Gastrocnemius medialis (tissue), 4 donors: Measurements from ENCODE around the gene ANKRD50.

ENCODE experiments used
- CTCF ChIP-seq, 5 experiments: fragments of 450-650 bp in 3 of 5; fragments of 200-600 bp in 2 of 5; sonication (generic) in 2 of 5; IDR thresholded peaks in 4 of 5; conservative IDR thresholded peaks in 1 of 5; 1 replicate in 4 of 5; 2 replicates in 1 of 5; pipeline ENCODE4 v1.5.1; 2016 to 2019; ENCODE audit warnings: antibody characterized with exemption in 5 of 5, mild to moderate bottlenecking in 3 of 5, moderate library complexity in 3 of 5
- POLR2A ChIP-seq, 2 donors: fragments of 450-650 bp; IDR thresholded peaks; one replicate each; pipeline ENCODE4 v1.6.1; 2017; ENCODE audit warnings: antibody characterized with exemption in 2 of 2, mild to moderate bottlenecking in 2 of 2, moderate library complexity in 2 of 2

DNA sequence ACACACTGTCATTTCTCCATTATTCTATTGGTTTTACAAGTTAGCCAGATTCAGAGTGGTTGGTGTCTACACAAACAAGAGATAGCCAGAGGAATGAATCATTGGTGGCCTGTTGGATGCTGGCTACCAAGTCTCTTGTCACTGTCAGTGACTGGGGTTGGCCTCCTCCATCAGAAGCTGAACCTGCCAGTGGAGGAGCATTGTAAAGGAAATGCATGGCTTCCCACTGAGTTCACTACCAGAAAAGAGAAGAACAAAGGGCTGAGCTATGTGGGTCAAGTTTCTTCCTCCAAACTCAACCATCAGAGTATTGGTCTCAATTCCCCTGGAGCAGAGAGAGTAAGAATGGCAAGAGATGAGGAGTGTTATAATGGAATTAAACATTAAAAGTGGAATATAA lies 26.5 kb upstream of the ANKRD50 start:
- TF ChIP-seq CTCF (IDR thresholded peaks at IDR 0.05 in 4 of 5, conservative IDR thresholded peaks at IDR 0.05 in 1 of 5) (no peak), POLR2A (IDR thresholded peaks at IDR 0.05) (no peak)
